CD4-positive, alpha-beta T cell treated with Interleukin-10 for 1 hour (primary cell): ENCODE measurements around the gene WDFY4.

ENCODE experiments used
- DNase-seq: peaks from one replicate; pipeline ENCODE4 v3.0.0-alpha.2; 2020

Gene WDFY4

DNA sequence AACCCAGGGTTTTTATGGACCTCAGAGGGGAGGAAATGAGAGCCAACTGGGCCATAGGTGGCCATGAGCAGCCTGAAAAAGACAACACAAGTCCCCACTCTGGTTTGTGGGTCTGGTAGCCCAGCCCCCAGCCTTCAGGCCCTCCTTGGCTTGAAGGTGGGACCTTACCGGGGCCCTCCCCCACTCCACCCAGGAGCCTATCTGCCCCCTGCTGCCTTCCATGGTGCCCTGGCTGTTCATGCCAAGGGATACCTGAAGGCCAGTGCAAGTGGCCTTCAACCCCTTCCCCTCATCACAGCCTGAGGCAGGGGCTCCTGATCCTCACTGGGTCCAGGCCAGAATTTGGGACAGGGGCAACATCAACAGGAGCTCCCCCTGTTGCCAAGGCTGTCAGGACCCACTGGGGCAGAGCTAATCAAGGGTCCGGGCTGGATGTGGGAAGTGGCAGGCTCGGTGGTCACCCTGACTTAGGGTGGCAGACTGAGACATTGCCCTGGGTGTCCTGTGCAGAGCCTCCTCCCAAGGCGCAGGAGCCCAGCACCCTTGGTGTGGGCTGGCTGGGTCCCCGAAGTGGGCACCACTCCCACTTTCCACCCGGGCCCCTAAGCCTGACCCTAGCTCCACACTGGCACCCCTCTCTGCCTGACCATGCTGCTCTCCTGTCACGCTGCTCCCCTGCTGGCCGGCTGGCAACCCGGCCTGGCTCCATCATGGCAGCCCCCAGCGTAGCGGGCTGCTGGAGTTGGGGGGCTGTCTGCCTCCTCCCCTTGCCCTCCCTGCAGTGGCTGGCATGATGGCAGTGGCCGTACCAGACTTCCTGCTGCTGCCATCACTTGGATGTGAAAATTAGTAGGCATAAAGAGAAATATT, 6.4 kb downstream of the WDFY4 start:
- no peak for DNase-seq

DNA sequence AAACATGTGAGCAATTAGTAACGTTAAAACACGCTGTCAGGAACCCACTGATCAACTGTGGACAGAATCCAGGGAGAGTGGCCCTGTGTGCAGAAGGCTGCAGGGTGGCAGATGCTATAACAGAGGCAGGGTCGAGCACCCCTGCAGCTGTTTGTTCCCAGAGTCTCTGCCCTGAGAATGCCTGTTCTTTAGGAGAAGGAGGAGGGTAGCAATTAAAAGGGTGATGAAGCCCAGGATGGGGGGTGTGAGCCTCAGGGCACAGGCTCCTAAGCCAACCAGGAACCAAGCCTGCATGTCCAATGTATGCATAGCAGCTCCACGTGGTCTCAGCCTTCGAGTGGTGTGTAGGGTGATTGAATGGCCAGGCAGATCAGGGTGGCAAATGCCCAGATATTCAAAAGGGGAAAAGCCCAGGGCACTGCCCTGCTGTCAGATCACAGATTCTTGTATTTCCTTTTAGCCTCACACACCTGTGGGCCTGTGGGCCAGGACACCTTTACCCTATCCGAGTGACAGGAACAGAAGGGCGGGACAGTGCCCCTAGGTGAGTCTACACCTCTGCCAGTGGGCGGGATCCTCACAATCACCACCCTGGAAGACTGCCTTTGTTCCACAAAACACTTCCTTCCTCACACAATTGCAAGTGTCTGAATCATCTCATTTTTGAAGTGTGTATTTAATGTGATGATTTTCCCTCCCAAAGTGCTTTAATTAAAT, 7.3 kb downstream of the WDFY4 start:
- DNase-seq = no peak

DNA sequence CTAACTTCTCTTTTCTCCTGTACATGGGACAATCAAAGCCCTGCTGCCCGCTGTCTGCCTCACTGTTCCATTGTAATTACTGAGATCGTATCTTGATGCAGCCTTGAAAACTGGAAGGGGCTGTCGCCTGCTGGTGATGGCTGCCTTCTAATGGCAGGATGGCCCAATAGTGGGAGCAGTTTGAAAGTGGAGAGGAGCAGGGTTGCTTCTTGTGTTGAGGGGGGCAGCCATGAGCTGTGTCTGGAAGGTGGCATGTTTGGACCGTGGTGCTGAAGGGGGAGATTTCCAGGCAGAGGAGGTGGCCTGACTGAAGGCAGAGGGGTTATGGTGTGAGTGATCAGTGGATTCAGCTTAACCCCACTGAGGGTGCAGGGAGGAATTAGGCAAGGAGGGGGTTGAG, 8.1 kb downstream of the WDFY4 start:
- DNase-seq = no peak

DNA sequence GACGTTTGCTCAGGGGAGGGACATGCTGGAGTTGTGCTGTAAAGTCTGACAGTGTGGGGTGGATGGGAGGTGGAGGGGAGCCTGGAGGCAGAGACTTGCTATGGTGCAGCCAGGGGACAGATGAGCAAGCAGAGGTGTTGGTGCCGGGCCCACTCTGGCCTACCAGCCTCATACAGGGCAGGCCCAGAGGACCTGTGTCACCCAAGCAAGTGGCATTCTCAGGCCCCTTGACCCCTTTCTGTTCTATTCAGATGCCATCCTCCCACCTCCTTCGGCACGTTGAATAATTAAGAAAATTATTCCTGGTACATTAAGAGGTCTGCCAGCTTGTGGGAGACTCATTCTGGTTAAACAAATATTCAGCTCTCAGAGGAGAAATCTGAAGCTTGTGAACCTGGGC, 8.5 kb downstream of the WDFY4 start:
- DNase-seq = no peak

DNA sequence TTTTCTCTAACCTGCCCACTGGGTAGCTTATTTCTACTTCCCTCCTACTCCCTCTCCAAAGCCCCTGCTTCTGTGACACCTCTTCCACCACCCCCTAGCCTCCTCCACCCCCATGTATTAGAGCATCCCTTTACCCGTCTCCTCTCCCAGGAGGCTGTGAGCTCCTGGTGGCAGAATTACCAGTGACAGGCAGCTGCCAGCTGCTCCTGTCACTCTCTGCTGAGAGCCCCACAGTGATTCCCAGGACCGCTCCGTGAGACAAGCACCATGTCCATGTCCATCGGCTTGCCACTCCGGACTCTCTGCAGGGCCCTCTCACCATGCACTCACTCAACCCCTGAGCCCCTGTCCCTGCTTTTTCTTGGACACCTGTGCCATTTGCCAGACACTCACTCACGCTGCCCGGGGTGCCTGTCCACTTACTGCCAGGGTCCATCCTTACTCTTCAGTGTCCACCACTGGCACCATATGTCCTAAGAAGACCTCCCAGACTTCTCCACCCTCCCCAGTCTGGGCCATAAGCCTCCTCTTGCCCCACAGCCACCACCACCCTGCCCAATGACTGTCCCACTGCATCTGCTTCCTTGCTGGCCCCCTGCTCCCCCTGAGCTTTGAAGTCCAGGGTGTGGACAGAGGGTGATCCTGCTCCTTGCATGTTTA, 9.8 kb downstream of the WDFY4 start:
- no peak for DNase-seq

DNA sequence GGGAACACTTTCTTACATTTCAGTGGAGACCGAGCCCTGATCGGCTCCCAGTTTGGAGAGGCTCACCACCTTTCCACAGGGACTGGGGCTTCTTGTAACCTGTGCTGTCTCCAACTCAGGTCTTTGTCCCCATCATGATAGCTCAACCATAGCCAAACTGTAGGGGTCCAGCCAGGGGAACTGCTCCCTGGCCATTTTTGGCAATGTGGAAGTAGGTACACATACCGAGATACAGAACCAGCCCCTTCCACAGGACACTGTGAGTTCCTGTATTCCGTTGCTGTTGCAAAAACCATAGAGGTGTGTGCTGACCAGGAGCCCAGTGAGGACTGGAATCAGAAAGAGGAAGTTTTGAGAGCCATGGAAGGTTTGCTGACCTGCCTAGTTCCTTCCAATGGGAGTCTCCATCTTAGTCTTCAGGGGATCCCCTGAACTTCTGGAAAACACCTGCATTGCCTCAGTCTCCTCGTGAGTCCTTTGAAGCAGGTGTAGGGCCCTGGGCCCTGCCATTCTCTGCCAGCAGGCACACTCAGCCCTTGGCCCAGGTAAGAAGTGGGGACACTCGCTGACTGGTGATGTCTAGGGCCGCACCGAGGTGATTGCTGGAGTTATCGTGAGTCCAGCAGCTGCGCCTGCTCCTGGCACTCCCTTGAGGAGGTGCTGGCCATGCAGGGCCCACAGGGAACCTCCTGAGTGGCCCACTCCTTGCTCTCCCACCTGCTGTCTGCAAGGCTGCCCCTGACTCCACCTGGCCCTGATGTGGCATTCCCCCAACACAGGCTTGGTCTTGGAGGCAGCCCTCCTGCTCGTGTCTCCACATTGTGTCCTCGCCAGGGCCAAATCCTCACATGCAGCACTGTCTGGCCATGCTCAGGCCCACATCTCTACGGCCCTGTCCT, 11.2 kb downstream of the WDFY4 start:
- no peak for DNase-seq

DNA sequence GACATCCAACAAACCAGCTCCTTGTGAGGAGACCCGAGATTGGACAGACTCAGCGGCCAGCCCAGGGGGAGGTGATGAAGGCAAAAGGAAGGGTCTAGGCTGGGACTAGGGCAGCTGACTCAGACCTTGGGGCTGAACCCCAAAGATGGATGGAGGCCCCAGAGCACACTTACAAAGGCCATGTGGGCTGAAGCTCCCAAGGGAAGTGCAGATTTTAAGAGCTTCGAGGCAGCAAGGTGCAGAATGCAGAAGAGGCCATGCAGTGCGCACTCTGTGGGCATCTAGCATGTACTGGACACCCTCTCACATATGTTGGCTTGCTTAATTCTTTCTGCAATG, 11.8 kb downstream of the WDFY4 start:
- DNase-seq = no peak

DNA sequence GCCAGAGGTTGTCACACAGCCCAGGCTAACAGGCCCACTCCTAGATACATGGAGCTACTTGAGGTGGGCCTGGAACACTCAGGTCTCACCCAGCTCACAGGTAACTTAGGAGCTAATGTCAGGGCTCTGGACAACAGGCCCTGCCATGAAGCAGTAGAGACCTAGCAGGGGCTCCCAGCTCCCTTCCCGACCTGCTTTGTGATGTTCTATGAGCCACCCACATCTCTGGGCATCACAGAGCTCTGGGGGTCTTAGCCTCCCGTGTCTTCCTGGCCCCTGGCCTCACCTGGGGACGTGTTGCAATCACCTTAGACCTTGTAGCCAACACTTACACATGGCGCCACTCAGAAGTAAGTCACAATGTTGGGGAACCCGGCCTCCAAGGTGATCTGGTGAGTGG, 12.4 kb downstream of the WDFY4 start:
- no peak for DNase-seq

DNA sequence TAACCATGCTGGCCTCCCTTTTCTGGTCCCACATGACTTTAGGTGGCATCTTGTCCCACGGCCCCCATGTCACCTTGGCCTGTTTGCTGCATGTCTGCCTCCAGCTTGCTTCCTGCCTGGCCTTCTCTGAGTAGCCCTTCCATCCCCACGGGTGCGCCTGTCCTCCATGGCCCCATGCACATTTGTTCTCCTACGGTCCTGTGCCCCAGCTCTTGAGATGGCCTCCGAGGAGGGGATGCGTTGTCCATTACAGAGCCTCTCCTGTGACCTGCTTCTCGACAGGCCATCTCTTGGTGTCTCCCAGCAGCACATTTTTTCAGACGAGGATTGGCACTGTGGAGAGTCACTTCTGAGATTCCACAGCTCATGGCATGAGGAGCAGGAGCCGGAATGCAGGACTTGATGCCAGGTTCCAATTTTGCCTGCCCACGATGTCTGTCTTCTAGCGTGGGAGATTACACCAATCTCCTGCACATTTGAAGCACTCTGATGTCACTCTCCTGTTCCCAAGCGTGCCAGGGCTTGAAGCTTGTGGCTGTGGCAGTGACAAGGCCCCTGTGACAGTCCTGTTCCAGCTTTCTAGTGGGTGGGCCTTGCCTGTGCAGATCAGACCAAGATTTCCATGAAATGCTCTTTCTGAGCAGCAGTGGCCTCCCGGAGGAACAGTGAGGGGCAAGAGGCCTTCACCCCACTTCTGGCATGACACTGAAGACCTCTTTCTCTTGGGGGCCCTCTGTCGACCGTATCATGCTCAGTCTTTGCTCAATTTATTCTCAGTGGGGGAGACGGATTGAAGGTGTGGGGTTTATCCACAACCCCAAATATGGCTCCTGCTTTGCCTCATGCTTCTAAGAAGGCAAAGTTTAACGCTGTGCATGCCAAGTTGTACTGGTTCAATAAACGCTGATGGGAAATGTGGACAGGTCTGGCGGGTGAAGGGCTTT, 13.4 kb downstream of the WDFY4 start:
- DNase-seq = no peak

DNA sequence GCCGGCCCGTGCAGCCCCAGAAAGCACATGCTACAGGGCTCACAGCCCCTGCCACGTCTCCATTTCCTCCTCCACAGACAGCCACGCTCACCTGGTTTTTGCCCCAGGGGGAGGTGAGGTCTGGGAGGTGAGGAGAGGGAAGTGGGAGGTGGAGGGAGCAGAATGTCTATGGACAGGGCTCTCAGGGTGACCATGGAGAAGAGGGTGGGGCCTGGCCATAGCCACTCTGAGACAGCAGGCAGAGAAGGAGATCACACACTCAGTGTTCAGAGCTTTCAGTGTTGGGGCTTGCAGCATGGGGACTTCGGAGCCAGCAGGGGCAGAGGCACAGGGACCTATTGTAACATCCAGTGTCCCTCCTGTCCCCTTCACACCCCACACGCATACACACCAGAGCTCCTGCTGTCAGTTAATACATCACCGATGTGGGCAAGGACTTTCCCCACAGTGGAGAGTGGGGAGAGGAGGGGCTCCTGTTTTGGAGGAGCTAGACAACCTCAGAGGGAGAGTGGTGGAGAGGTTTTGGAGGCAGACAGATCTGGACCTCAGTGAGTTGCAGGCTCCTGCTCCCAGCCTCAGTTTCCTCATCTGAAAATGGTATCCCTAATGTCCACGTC, 14.4 kb downstream of the WDFY4 start:
- DNase-seq = no peak

DNA sequence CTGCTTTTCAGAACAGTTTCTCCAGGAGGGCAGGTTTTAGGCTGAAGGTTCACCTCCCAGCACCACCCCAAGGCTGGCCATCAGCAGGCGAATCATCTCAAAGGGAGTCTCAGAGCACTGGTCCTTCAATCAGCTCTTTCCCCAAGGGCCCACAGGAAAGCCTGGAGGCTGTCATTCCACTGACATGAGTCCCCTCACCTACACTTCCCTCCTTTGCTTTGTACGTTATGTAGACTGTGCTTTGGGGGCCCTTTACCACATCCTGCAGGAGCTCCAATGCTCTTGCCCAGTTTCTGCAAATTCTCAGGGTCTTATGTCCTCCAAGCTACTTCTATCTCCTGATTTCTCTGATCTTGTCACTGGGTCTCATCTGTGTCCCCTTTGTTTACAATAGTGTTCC, 15.4 kb downstream of the WDFY4 start:
- no peak for DNase-seq

DNA sequence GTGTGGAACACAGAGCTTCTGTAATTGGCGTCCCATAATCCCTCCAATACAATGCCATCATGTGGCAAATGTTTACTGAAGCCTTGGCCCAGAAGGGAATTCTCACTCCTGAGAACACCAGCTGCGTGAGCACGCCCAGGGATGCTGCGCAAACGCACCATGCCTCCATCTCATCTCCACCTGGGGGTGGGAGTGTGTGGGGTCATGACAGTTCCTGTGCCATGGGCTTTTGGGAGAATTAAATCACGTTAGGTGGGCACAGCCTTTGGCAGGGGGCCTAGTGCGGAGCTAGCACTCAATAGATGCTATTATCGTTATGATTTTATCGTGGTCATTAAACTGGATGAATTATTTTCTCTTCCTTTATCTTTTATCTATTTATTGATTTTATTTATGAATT, 15.8 kb downstream of the WDFY4 start:
- DNase-seq = no peak

DNA sequence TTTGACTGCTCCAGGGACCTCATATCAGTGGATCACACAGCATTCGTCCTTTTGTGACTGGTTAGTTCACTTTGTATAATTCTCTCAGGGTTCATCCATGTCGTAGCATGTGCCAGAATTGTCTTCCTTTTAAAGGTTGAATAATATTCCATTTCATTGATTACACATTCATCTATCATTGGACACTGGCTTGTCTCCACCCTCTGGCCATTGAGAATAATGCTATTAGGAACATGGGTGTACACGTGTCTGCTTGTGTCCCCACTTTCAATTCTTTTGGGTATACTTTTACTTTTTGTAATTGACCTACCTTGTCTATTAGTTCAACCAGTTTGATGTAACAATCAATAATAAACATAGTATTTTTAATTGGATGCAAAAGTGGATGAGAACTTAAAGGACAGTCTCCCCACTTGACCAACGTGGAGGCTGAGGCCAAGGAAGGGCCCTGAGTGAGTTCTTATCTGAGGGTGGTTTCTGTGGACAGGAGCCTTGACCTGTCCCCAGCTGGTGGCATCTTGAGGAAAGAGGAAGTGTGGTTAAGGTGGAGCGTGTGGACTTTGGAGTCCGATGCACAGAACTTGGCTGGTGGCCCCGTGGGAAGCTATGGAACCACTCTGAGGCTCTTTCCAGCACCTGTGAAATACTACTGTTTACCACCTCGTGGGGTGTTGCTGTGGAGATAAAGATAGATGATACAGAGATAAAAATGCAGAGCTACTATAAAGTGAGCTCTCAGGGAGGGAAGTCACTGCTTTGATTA, 16.6 kb downstream of the WDFY4 start:
- DNase-seq = no peak

DNA sequence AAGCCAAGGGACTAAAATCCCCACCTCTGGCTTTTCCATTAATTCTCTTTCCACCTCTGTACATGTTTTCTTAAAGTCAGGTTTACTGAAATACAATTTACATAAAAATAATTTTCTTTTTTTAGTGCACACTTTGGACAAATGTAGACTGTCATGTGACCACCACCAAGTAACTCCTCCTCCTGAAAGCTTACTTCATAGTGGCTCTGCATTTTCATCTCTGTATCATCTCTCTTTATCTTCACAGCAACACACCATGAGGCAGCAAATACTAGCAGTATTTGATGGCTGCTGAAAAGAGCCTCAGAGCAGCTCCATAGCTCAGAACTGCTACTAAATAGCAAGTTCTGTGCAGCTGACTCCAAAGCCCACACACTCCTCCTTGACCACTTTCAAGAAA, 17.3 kb downstream of the WDFY4 start:
- no peak for DNase-seq

DNA sequence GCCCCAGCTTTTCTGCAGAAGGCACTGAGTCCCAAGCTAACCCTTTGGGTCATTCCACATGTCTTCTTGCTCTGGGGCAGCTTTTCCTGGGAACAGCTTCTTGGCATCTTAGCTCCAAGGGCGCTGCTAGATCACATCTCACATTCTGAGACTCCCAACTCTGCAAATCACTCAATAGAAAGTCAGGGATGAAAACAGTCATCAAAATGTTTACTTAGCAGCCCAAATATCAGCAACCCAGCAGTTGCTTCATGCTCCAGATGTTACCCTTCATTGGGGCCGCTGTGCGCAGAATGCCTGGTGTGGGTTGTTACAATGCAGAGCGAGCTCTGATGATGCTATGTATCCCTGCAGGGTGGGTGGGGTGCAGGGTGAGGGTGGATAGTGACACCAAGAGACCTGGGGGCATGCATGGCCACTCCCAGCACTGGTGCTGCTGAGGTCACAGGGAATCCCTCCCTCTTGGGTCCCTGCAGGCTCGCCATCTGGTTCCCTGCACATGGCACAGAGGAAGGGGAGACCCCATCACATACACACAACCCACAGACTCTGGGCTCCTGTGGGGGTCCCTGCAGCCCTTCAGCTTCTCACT, 19.0 kb downstream of the WDFY4 start:
- DNase-seq = no peak

DNA sequence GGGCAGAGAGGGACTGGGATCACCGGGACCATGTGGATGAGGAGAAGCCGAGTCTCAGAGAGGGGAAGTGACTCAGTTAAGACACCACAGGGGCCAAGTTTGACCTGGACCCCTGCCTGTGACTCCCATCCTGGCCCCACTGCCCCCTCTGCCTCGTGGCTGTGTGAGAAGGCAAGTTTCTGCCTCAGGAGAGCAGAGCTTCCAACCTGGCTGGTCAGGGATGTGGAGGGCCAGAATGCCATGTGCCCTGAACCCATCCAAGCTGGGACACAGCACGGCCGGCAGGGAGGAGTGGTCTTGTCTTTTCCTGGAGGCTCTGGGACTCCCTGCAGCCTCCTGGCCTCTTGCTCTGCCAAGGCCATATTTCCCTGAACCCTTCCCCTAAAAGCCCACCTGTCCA, 19.5 kb downstream of the WDFY4 start:
- DNase-seq = no peak

DNA sequence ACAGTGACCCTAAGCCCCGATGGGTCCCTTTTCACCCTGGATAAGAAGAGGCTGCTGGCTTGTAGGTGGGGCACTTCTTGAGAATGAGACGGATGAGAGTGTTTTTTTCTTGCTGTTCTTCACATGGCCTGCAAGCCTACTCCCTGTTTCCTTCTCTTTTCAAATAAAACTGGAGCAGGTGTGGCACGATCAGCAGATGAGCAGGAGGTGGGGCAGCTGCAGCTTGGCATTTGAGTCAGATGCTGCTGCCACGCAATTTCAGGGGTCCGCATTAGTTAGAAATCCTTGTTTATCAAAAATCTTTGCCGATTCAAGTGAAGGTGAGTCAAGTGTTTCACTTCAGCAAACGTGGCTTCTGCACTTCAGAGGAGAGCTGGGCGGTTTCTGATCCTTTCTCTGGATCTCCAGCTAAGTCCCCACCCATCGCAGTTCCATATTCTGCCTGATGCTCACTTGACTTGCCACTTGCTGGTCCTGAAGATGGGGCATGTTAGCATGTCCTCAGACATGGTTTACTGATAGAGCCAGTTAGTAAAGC, 20.8 kb downstream of the WDFY4 start:
- no peak for DNase-seq

DNA sequence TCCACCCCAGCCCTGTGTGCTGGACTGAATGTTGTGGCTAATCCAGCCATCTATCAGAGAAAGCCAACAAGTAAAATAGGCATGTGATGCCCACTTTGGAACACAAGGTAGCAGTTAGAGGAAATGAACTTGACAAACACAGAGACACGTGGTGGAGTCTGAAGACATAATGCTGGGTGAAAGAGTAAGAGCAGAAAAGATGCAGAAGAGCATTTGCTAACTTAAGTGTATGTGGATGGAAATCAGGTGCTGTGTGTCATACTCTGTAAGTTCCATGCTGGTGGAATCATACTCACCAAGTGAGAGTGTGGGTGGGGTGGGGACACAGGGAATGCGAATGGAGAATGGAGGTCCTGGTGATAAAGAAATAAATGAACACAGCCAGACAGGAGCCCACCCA, 22.8 kb downstream of the WDFY4 start:
- DNase-seq = no peak

DNA sequence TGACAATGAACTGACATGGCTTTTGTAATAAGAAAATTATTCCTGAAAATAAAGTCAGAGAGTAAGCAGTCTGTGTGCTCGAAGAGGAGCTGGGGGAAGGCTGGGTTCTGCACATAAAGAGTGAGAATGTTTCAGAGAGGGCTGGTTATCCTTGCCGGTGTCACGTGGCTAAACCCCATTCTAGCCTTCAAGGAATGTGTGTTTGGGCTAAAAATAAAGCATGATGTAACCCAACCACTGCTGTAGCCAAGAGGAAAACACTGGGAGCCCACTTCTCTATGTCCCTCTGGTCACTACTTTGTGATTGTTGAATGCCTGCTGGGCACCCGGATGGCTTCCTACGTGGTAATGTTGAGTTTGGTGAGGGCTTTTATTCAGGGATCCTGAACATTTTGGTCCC, 23.5 kb downstream of the WDFY4 start:
- DNase-seq = no peak
